NB4 (cell line): Measurements from ENCODE around the gene DGKI.

Experiments
- CTCF ChIP-seq: IDR thresholded peaks from one replicate; pipeline ENCODE4 v1.5.1; 2012; ENCODE audit warnings: low read depth, low read length
- POLR2A ChIP-seq: IDR thresholded peaks from 2 replicates; pipeline ENCODE4 v1.6.1; 2011; ENCODE audit warnings: mild to moderate bottlenecking; ENCODE audit not compliant: insufficient read length; ENCODE audit errors: extremely low read depth

- TF ChIP-seq POLR2A: no peak
- no peak for TF ChIP-seq CTCF
Observed at GRCh38 chr7:137860542-137860941, 13.8 kb upstream of the DGKI start.
